HG02678 (cell line): ENCODE results near the gene TPM2.
"Not testable (repeated sequence)": the region's sequence is repeated elsewhere in the genome, so short reads cannot be mapped to it uniquely, and the experiment has no call there.

ENCODE experiments used
- ATAC-seq: cut with Tn5 transposase; IDR thresholded peaks from one replicate; pipeline ENCODE4 v1.9.1; 2021; ENCODE audit warnings: mild to moderate bottlenecking, moderate library complexity; ENCODE audit not compliant: unreplicated experiment

TPM2 gene

DNA sequence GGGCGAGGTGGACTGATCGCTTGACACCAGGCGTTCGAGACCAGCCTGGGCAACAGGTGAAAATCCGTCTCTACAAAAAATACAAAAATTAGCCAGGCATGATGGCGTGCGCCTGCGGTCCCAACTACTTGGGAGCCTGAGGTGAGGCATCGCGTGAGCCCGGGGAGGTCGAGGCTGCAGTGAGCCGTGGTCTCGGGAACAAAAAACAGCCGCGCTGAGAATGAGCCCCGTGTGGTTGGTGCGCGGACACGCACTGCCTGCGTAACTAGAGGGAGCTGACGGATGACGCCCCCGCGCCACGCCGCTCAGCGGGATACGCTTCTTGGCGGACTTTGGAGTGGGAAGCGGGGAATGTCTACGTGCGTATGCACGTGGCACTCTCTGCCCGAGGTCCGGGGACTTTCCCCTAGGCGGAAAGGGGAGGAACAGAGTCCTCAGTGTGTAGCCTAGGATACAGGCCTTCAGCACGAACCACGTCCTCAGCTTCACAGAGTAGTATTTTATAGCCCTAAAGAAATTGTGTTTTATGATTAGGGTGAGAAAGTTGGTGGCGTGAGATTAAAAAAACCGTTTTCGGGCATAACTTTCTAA, 32.1 kb downstream of the TPM2 start, which contains the start of gene RMRP:
Gene RMRP (minus strand): TSS at position 474 of the 591 bp plus-strand sequence.
- ATAC-seq: peak; percentile 86

DNA sequence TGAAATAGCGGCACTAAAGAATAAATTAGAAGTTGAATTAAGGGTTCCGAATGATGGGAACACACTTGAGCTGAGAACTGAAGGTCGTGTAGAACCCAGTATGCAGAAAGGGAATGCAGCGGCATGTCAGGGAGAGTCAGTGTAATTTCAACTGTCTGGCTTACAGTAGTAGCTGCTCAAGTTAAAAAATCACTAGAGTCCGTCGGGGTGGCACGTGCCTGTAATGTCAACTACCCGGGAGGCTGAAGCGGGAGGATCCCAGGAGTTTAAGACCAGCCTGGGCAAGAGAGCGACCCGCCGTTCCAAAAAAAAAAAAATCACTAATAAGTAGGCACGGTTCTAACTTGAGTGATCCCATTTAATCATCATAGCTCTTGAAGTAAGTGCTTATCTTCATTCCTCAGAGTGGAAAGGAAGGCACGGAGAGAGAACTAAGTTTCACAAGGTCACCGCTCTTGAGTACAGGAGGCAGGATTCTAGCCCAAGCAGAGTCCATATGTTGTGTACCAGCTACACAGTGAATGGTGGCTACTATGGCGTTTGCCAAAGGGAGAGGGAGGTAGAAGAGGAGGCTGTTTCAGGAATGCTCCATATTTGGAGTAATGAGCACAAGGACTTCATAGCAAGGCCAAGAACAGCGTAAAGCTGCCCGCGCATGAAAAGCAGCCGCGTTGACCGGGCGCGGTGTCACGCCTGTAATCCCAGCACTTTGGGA, 32.7 kb downstream of the TPM2 start:
- ATAC-seq: no peak

DNA sequence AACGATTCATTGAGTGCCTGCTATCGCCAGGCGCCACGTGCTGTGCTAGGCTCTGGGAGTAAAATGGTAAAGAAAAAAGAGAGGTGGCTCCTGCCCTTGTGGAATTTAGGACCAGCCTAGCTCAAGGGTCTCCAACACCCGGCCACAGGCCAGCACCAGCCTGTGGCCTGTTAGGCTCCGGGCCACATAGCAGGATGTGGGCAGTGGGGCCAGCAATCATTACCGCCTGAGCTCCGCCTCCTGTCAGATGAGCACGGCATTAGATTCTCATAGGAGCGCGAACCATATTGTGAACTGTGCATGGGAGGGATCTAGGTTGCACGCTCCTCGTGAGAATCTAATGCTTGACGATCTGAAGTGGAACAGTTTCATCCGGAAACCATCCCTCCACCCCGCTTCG, 33.4 kb downstream of the TPM2 start:
- ATAC-seq: no peak

DNA sequence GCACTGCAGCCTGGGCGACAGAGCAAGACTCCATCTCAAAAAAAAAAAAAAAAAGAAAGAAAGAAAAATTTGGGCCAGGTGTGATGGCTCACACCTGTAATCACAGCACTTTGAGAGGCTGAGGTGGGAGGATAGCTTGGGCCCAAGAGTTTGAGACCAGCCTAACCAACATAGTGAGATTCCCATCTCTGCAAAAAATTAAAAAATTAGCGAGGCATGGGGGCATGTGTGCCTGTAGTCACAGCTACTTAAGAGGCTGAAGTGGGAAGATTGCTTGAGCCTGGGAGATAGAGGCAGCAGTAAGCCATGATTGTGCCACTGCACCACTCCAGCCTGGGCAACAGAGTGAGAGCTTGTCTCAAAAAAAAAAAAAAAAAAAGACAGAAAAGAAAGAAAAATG, 36.1 kb downstream of the TPM2 start:
- ATAC-seq: no peak

DNA sequence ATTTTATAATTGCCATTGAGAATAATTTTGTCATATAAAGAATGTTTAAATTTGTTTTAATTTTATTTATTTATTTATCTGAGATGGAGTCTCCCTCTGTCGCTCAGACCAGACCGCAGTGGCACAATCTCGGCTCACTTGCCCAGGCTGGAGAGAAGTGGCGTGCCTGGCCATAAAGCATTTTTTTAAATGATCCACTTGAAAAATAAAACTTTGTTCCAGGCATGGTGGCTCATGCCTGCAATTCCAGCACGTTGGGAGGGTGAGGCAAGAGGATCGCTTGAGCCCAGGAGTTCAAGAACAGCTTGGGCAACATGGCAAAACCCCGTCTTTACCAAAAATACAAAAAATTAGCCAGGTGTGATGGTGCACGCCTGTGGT, 36.9 kb downstream of the TPM2 start:
- no peak for ATAC-seq

DNA sequence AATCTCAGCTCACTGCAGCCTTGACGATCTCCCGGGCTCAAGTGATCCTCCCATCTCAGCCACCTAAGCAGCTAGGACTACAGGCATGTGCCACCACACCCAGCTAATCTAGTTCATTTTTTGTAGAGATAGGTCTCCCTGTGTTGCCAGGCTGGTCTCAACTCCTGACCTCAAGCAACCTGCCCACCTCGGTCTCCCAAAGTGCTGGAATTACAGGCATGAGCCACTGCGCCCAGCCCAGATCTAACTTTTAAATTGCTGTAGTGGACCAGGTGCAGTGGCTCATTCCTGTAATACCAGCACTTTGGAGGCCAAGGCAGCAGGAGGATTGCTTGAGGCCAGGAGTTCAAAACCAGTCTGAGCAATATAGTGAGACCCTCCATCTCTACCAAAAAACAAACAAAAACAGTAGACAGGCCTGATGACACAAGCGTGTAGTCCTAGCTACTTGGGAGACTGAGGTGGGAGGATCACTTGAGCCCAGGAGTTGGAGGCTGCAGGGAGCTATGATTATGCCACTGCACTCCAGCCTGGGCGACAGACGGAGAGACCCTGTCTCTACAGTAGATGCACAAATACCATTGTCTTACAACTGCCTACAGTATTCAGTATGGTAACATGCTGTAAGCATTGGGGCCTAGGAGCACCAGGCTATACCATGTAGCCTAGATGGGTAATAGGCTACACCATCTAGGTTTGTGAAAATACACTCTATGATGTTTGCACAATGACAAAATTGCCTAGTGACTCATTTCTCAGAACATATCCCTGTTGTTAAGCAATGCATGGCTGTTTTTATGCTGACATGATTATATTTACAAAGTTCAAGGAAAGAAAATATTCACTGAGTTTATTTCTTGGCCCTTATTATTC, 37.5 kb downstream of the TPM2 start:
- no peak for ATAC-seq

DNA sequence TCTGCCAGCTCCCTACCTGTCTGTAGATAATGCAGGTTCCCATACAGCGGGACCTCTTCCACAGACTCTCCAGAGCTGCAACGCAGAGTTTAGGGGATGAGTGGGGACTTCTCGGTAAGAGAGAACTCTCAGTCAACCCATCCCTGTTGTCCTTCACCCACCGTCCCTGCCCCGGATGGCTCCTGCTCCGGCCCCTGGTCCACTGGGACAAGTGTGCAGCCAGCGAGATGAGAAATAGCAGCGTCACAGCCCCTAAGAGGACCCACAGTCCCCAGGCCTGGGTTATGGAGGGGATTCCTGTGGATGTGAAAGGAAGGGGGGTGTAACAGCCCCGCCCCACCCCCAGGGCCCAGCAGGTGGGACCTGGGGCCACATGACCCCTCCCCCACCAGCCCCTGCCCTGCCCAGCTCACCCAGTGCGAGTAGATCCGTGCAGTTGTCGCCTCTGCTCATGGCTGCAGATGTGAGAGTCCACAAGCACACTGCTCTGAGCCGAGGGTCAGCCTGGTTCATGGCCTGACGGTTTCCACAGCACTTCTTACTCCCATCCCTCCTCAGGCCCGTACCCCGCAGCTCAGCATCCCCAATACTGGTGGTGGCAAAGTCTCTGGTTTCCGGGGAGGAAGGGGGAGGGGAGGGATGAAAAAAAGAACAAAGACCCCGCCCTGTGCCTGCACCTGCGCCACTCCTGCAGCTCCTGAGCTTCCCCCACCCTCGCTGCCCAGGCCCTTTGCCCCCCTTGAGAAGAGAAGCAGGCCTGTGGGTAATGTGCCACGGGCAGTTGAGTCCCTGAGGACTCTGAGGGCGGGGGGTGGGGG, 39.2 kb downstream of the TPM2 start, which contains the start of gene SIT1:
Gene SIT1 (minus strand): TSS at position 591 of the 818 bp plus-strand sequence. CDS start 78 bp downstream, at position 513.
- ATAC-seq: no peak

DNA sequence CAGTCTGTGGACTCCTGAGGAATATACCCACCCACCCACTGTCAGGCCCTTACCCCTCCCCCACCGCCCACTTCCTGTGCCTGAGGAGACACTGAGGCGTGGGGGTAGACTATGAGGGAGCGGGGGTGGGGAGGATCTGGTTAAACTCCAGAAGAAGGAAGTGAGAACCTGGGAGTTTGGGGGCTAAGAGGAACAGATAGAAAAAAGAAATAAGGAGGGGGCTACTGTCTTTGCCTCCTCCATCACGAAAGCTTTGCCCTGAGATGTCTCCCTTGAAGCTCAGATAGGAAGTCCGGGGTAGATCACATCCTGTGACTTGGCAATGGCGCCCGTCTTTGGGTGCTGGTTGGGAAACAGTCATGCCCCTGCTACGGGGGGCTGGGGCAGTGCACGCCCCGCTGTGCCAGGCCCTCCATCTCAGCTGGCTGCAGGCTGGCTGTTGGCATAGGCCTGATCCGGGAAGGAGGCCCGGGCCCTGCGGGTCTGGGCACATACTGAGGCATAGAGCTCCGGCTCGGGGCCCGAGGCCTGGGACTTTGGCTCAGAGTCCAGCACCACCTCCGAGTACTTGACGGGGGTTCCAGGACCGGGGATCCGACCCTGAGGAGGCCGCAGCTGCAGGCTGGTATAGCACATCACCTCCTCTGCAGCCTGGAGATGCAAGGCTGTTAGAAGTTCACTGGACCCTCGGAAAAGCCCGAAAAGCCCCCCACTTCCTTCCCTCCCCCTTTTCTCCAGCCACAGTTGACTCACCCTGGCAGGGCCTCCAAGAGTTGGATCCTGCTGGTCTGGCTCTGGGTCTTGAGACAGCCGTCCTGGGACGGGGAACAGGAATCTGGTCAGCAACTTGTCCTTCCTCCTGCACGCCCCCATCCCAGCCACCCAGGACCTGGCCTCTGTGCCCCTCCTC, 40.0 kb downstream of the TPM2 start:
- no peak for ATAC-seq

DNA sequence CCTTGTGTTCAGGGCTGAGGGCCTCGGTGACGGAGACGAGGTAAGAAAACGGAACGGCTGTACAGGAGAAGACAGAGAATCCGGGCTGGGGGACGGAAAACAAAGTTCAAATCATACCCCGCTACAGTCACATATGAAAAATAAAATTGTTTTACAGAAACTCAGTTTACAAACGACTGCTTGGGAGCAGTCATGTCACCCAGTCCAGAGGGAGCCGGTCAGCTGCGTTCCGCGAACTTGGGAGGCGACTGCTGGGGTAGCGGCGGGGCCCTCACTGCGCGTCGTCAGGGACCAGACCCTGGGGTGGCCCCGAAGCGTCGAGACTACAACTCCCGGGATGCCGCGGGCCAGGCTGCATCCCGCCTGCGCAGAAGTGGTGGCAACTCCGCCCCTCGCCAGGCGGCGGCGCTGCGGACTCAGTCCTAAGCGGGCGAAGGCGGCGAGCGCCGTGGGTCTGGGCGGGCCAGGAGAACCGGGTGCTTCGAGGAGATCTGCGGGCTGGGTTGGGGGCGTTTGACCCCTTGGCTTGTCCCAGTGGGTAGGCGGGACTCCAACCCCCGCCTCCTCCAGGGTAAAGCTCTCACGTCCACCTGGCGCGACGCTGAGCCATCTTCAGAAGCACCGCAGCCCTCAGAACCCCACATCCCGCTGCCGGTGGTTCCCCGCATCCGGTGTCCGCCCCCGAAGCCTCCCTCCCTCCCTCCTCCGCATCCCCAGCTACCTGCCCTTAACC, 43.0 kb downstream of the TPM2 start:
- ATAC-seq: peak; percentile 86

DNA sequence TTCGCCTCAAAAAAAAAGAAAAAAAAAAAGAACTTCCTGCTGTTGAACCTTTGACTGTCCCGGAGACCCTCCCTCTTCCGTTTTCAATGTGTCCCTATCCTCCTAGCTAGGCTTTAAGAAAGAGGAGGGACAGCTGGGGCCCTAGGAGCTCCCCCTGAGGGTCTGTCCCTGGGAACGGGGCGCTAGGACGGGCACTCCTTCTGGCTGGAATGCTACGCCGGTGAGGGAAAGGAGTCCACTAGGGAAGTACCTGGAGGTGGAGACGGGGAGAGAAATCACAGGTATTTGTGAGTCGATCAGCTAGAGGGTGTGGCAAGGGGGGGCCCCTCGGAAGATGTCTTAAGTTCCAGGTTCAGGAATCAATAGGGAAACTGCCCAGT, 43.6 kb downstream of the TPM2 start:
- ATAC-seq: no peak

DNA sequence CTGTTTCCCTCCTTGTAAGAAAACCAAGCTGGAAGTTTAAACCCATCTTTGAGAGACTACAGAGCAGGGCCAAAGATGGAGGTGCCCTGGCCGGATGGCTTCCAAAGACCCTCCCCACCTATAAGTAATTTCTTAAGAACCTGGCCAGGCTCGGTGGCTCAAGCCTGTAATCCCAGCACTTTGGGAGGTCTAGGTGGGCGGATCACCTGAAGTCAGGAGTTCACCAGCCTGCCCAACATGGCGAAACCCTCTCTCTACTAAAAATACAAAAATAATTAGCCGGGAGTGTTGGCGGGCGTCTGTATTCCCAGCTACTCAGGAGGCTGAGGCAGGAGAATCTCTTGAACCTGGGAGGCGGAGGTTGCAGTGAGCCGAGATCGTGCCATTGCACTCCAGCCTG, 44.0 kb downstream of the TPM2 start:
- not testable (repeated sequence) for ATAC-seq

DNA sequence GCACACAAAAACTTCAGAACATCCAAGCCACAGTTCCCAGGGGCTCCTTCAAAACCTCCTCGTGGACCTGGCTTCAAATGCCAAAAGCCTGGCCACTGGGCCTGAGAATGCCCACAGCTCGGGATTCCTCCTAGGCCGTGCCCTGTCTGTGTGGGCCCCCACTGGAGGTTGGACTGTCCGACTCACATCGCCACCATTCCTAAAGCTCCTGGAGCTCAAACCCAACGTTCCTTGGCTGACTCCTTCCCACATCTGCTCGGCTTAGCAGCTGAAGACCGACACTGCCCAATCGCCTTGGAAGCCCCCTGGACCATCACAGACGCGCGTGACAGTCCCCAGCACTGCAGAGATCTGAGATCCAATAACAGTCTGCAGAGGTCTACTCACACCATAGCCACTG, 46.7 kb downstream of the TPM2 start:
- ATAC-seq: no peak

DNA sequence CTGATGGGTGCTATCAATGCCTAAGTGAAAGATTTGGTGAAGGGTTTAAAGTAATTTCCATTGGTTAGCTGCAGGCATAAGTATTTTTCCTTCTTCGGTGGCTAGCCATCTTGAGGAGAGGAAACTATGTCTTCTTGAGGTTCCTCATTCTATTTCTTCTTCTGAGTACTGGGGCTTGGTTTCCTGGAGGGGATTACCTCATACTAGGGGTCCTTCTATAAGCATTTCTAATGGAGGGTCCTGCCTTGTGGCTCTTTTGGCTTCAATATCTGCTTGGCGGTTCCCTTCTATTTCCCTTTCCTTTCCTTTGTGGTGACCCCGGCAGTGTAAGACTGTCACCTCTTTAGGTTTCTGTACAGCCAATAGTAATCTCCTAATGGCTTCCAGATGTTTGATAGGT, 48.2 kb downstream of the TPM2 start:
- not testable (repeated sequence) for ATAC-seq

DNA sequence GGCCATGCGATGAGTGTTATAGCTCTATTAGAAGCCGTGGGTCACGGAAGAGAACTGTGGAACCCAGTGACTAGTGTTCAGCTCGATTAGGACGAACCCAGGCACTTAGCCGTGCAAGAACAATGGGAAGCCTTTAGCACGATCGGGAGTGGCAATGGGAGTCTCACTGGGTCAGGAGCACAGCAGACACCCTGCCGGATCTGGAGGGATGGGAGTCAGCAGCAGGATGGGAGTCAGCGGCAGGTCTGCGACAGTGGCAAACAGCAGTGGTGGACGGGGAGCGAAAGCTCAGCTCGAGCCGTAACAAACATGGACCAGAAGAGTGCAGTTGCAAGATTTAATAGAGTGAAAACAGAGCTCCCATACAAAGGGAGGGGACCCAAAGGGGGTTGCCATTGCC, 49.3 kb downstream of the TPM2 start:
- not testable (repeated sequence) for ATAC-seq

DNA sequence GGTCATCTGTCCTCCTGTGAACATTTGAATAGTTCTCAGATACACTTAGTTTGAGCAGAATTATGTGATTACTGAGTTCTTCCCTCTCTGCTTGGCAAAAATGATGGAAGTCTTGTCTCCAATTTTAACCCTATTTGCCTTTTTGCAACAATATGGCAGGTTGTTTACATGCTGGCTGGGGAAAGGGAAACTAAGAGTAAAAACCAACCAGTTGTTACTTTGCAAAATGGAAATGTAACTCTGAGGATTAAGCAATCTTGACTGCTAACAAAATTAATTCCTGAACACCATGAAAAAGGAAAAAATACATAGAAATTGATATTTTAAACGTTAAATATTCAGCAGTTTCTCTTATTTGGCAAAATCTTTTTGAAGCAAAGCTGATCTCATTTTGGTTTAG, 50.1 kb downstream of the TPM2 start:
- no peak for ATAC-seq

DNA sequence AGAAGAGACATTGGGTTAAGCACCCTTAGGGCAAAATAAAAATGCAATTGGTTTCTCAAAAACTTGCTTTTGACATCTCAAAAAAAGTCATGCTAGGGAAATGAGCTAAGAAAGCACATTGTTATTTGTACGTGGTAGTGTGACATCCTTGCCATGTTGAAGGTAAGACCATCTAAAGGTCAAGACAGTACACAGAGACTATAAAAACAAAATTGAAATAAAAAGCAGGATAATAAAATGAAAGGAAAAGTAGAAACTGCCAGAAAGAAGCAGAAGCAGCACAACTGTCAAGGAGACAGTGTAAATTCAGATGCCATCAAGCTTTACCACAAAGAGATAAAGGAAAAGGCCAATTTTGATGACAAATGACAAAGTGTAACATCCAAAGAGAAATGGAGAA, 50.5 kb downstream of the TPM2 start:
- not testable (repeated sequence) for ATAC-seq

DNA sequence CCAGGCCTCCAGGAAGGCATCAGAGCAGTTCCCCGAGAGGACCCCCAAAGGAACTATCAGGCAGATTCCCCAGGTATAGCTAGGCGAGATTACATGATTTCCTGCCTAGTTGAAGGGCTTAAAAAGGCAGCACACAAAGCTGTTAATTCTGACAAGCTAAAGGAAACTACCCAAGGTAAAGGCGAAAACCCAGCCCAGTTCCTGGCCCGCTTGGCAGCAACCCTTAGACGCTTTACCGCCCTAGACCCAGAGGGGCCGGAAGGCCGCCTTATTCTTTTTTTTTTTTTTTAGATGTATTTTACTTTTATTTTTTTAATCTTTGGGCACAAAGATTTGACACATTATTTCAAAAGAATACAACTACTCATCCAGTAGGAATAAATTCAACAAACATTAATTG, 51.0 kb downstream of the TPM2 start:
- not testable (repeated sequence) for ATAC-seq

DNA sequence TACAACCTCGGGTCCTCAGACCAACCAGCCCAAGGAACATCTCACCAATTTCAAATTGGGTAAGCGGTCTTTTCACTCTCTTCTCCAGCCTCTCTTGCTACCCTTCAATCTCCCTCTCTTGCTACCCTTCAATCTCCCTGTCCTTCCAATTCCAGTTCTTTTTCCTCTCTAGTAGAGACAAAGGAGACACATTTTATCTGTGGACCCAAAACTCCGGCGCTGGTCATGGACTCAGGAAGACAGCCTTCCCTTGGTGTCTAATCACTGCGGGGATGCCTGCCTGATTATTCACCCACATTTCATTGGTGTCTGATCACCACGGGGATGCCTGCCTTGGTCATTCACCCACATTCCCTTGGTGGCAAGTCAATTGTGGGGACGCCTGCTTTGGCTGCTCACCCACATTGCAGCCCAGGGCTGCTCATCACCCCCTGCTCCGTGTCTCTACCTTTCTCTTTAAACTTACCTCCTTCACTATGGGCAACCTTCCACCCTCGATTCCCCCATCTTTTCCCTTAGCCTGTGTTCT, 52.2 kb downstream of the TPM2 start:
- not testable (repeated sequence) for ATAC-seq

DNA sequence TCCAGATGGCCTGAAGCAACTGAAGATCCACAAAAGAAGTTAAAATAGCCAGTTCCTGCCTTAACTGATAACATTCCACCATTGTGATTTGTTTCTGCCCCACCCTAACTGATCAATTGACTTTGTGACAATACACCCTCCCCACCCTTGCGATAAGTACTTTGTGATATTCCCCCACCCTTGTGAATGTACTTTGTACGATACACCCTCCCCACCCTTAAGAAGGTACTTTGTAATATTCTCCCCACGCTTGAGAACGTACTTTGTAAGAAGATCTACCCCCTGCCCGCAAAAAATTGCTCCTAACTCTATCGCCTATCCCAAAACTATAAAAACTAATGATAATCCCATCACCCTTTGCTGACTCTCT, 52.9 kb downstream of the TPM2 start:
- not testable (repeated sequence) for ATAC-seq
